ENCODE results near the gene ST3GAL2.
"Not testable (repeated sequence)": the region's sequence is repeated elsewhere in the genome, so short reads cannot be mapped to it uniquely, and the experiment has no call there.

The ST3GAL2 gene

GRCh38 chr16:70416748-70417616 lies 21.9 kb downstream of the ST3GAL2 start:
- Histone ChIP-seq H3K36me3 (ENCODE audit: control insufficient read depth, insufficient read depth, low read length) (no peaks in the 10 kb centered on the region), H3K4me1 (ENCODE audit: control insufficient read depth, insufficient read depth, low read length) (no peaks in the 10 kb centered on the region), H3K27ac (ENCODE audit: low read depth, low read length) (no peak overlapping the region), H3K4me3 (ENCODE audit: low read length) (no peak overlapping the region), H3K27me3 (ENCODE audit: control insufficient read depth, insufficient read depth, low read length) (no peaks in the 10 kb centered on the region), H3K9ac (ENCODE audit: low read length) (no peak overlapping the region)

GRCh38 chr16:70413572-70413971 lies 25.3 kb downstream of the ST3GAL2 start:
- H3K4me3 ChIP-seq (ENCODE audit: low read length) = not testable (repeated sequence)

GRCh38 chr16:70412385-70412784 lies 26.5 kb downstream of the ST3GAL2 start:
- H3K4me3 ChIP-seq (ENCODE audit: low read length) = no peak overlapping the region
- no peaks in the 10 kb centered on the region for H3K36me3 ChIP-seq (ENCODE audit: control insufficient read depth, insufficient read depth, low read length)
- no peaks in the 10 kb centered on the region for H3K27me3 ChIP-seq (ENCODE audit: control insufficient read depth, insufficient read depth, low read length)
- H3K9ac ChIP-seq (ENCODE audit: low read length) = no peak overlapping the region
- H3K27ac ChIP-seq (ENCODE audit: low read depth, low read length) = no peak overlapping the region
- no peaks in the 10 kb centered on the region for H3K4me1 ChIP-seq (ENCODE audit: control insufficient read depth, insufficient read depth, low read length)

More at GRCh38 chr16:70413572-70413971, 25.3 kb downstream of the ST3GAL2 start:
- not testable (repeated sequence) for H3K4me1 ChIP-seq (ENCODE audit: control insufficient read depth, insufficient read depth, low read length); H3K36me3 ChIP-seq (ENCODE audit: control insufficient read depth, insufficient read depth, low read length); H3K27ac ChIP-seq (ENCODE audit: low read depth, low read length); H3K27me3 ChIP-seq (ENCODE audit: control insufficient read depth, insufficient read depth, low read length); H3K9ac ChIP-seq (ENCODE audit: low read length)

GRCh38 chr16:70410734-70411133 lies 28.2 kb downstream of the ST3GAL2 start:
- Histone ChIP-seq H3K27me3 (ENCODE audit: control insufficient read depth, insufficient read depth, low read length) (no peaks in the 10 kb centered on the region), H3K4me1 (ENCODE audit: control insufficient read depth, insufficient read depth, low read length) (no peaks in the 10 kb centered on the region), H3K27ac (ENCODE audit: low read depth, low read length) (no peak overlapping the region), H3K4me3 (ENCODE audit: low read length) (no peak overlapping the region), H3K9ac (ENCODE audit: low read length) (no peak overlapping the region), H3K36me3 (ENCODE audit: control insufficient read depth, insufficient read depth, low read length) (no peaks in the 10 kb centered on the region)

GRCh38 chr16:70407811-70408274 lies 31.1 kb downstream of the ST3GAL2 start:
- Histone ChIP-seq H3K4me3 (ENCODE audit: low read length) (no peak overlapping the region), H3K27ac (ENCODE audit: low read depth, low read length) (no peak overlapping the region), H3K9ac (ENCODE audit: low read length) (no peak overlapping the region), H3K4me1 (ENCODE audit: control insufficient read depth, insufficient read depth, low read length) (no peaks in the 10 kb centered on the region), H3K27me3 (ENCODE audit: control insufficient read depth, insufficient read depth, low read length) (no peaks in the 10 kb centered on the region), H3K36me3 (ENCODE audit: control insufficient read depth, insufficient read depth, low read length) (no peaks in the 10 kb centered on the region)

- H3K36me3 ChIP-seq (ENCODE audit: control insufficient read depth, insufficient read depth, low read length); H3K4me1 ChIP-seq (ENCODE audit: control insufficient read depth, insufficient read depth, low read length); H3K9ac ChIP-seq (ENCODE audit: low read length); H3K4me3 ChIP-seq (ENCODE audit: low read length); H3K27me3 ChIP-seq (ENCODE audit: control insufficient read depth, insufficient read depth, low read length); H3K27ac ChIP-seq (ENCODE audit: low read depth, low read length): not testable (repeated sequence)
Measured at GRCh38 chr16:70406104-70406503, 32.8 kb downstream of the ST3GAL2 start.

- H3K4me1 ChIP-seq (ENCODE audit: control insufficient read depth, insufficient read depth, low read length) = no peaks in the 10 kb centered on the region
- H3K27ac ChIP-seq (ENCODE audit: low read depth, low read length) = no peak overlapping the region
- peaks cover 4% of the 10 kb centered on the region for H3K36me3 ChIP-seq (ENCODE audit: control insufficient read depth, insufficient read depth, low read length)
- H3K27me3 ChIP-seq (ENCODE audit: control insufficient read depth, insufficient read depth, low read length) = no peaks in the 10 kb centered on the region
- no peak overlapping the region for H3K4me3 ChIP-seq (ENCODE audit: low read length)
- no peak overlapping the region for H3K9ac ChIP-seq (ENCODE audit: low read length)
Measured at GRCh38 chr16:70402916-70403659, 35.8 kb downstream of the ST3GAL2 start.

GRCh38 chr16:70399951-70400350 lies 38.9 kb downstream of the ST3GAL2 start:
- H3K4me1 ChIP-seq (ENCODE audit: control insufficient read depth, insufficient read depth, low read length) = no peaks in the 10 kb centered on the region
- H3K4me3 ChIP-seq (ENCODE audit: low read length) = no peak overlapping the region
- no peak overlapping the region for H3K27ac ChIP-seq (ENCODE audit: low read depth, low read length)
- no peaks in the 10 kb centered on the region for H3K27me3 ChIP-seq (ENCODE audit: control insufficient read depth, insufficient read depth, low read length)
- no peak overlapping the region for H3K9ac ChIP-seq (ENCODE audit: low read length)
- H3K36me3 ChIP-seq (ENCODE audit: control insufficient read depth, insufficient read depth, low read length) = peaks cover 5% of the 10 kb centered on the region

GRCh38 chr16:70399381-70399780 lies 39.5 kb downstream of the ST3GAL2 start:
- no peaks in the 10 kb centered on the region for H3K4me1 ChIP-seq (ENCODE audit: control insufficient read depth, insufficient read depth, low read length)
- no peak overlapping the region for H3K9ac ChIP-seq (ENCODE audit: low read length)
- no peak overlapping the region for H3K4me3 ChIP-seq (ENCODE audit: low read length)
- H3K27me3 ChIP-seq (ENCODE audit: control insufficient read depth, insufficient read depth, low read length) = no peaks in the 10 kb centered on the region
- H3K36me3 ChIP-seq (ENCODE audit: control insufficient read depth, insufficient read depth, low read length) = peaks cover 5% of the 10 kb centered on the region
- no peak overlapping the region for H3K27ac ChIP-seq (ENCODE audit: low read depth, low read length)

GRCh38 chr16:70398177-70398743 lies 40.6 kb downstream of the ST3GAL2 start:
- Histone ChIP-seq H3K27me3 (ENCODE audit: control insufficient read depth, insufficient read depth, low read length) (no peaks in the 10 kb centered on the region), H3K27ac (ENCODE audit: low read depth, low read length) (no peak overlapping the region), H3K4me1 (ENCODE audit: control insufficient read depth, insufficient read depth, low read length) (no peaks in the 10 kb centered on the region), H3K36me3 (ENCODE audit: control insufficient read depth, insufficient read depth, low read length) (peaks cover 5% of the 10 kb centered on the region), H3K9ac (ENCODE audit: low read length) (no peak overlapping the region), H3K4me3 (ENCODE audit: low read length) (no peak overlapping the region)

- Histone ChIP-seq H3K4me1 (ENCODE audit: control insufficient read depth, insufficient read depth, low read length) (no peaks in the 10 kb centered on the region), H3K36me3 (ENCODE audit: control insufficient read depth, insufficient read depth, low read length) (peaks cover 5% of the 10 kb centered on the region), H3K9ac (ENCODE audit: low read length) (no peak overlapping the region), H3K27ac (ENCODE audit: low read depth, low read length) (no peak overlapping the region), H3K4me3 (ENCODE audit: low read length) (no peak overlapping the region), H3K27me3 (ENCODE audit: control insufficient read depth, insufficient read depth, low read length) (no peaks in the 10 kb centered on the region)
Measured at GRCh38 chr16:70396246-70396904, 42.5 kb downstream of the ST3GAL2 start.

- H3K36me3 ChIP-seq (ENCODE audit: control insufficient read depth, insufficient read depth, low read length) = peaks cover 5% of the 10 kb centered on the region
Measured at GRCh38 chr16:70395345-70395901, 43.5 kb downstream of the ST3GAL2 start.

More at GRCh38 chr16:70395345-70395901, 43.5 kb downstream of the ST3GAL2 start:
- H3K4me3 ChIP-seq (ENCODE audit: low read length) = no peak overlapping the region
- H3K27me3 ChIP-seq (ENCODE audit: control insufficient read depth, insufficient read depth, low read length) = no peaks in the 10 kb centered on the region
- H3K9ac ChIP-seq (ENCODE audit: low read length) = no peak overlapping the region
- no peak overlapping the region for H3K27ac ChIP-seq (ENCODE audit: low read depth, low read length)
- H3K4me1 ChIP-seq (ENCODE audit: control insufficient read depth, insufficient read depth, low read length) = no peaks in the 10 kb centered on the region
